ENCODE data around the gene ACSF3. TPM values are rescaled to one million over a fixed set of nuclear protein-coding genes. Genes with fewer than 3 reads are reported as not detected.

The ACSF3 gene
- total RNA-seq, 1 experiment from 2014 or later: 21.8 TPM

- peak; percentile 34 for DNase-seq
- no peaks in the 10 kb centered on the region for H3K9me3 ChIP-seq
- H3K4me3 ChIP-seq: peak overlapping the region; percentile 25
- H3K36me3 ChIP-seq: no peaks in the 10 kb centered on the region
- no peaks in the 10 kb centered on the region for H3K27me3 ChIP-seq
Observed at GRCh38 chr16:89052890-89053724, 40.5 kb upstream of the ACSF3 start.

- Histone ChIP-seq H3K4me3 (no peak overlapping the region), H3K27me3 (no peaks in the 10 kb centered on the region), H3K36me3 (no peaks in the 10 kb centered on the region), H3K9me3 (no peaks in the 10 kb centered on the region)
- no peak for DNase-seq
Observed at GRCh38 chr16:89053725-89054029, 40.0 kb upstream of the ACSF3 start.

DNA sequence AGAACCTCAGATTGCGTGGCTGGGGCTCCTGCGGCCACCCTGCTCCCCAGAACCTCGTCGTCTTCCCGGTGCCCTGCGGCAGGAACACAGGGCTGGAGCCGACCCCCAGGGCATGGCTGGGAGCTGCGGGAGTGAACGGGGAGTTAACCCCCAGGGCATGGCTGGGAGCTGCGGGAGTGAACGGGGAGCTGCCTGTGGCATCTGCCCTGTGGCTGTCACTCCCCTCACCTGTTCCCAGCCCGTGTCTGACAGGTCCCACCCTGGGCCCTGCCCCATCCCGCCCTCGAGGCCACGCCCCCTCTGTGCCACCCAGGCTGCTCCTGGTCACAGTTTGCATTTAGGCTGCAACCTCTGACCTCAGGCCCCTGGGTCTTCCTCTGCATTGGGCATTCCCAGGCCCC, 39.4 kb upstream of the ACSF3 start:
- H3K36me3 ChIP-seq: no peaks in the 10 kb centered on the region
- H3K4me3 ChIP-seq: no peak overlapping the region
- no peaks in the 10 kb centered on the region for H3K9me3 ChIP-seq
- H3K27me3 ChIP-seq: no peaks in the 10 kb centered on the region
- no peak for DNase-seq

GRCh38 chr16:89054714-89055113, 38.9 kb upstream of the ACSF3 start:
- no peaks in the 10 kb centered on the region for H3K36me3 ChIP-seq
- no peaks in the 10 kb centered on the region for H3K9me3 ChIP-seq
- H3K27me3 ChIP-seq: no peaks in the 10 kb centered on the region
- no peak overlapping the region for H3K4me3 ChIP-seq
- no peak for DNase-seq

- Histone ChIP-seq H3K36me3 (no peaks in the 10 kb centered on the region), H3K4me3 (no peak overlapping the region), H3K27me3 (no peaks in the 10 kb centered on the region), H3K9me3 (no peaks in the 10 kb centered on the region)
- no peak for DNase-seq
Observed at GRCh38 chr16:89055313-89055712, 38.3 kb upstream of the ACSF3 start.

GRCh38 chr16:89055894-89056555, 37.6 kb upstream of the ACSF3 start:
- no peaks in the 10 kb centered on the region for H3K27me3 ChIP-seq
- H3K9me3 ChIP-seq: no peaks in the 10 kb centered on the region
- no peak for DNase-seq
- no peak overlapping the region for H3K4me3 ChIP-seq
- H3K36me3 ChIP-seq: no peaks in the 10 kb centered on the region

- H3K9me3 ChIP-seq: no peaks in the 10 kb centered on the region
- H3K27me3 ChIP-seq: no peaks in the 10 kb centered on the region
- DNase-seq: no peak
- no peaks in the 10 kb centered on the region for H3K36me3 ChIP-seq
- H3K4me3 ChIP-seq: no peak overlapping the region
Observed at GRCh38 chr16:89056592-89056991, 37.1 kb upstream of the ACSF3 start.

DNA sequence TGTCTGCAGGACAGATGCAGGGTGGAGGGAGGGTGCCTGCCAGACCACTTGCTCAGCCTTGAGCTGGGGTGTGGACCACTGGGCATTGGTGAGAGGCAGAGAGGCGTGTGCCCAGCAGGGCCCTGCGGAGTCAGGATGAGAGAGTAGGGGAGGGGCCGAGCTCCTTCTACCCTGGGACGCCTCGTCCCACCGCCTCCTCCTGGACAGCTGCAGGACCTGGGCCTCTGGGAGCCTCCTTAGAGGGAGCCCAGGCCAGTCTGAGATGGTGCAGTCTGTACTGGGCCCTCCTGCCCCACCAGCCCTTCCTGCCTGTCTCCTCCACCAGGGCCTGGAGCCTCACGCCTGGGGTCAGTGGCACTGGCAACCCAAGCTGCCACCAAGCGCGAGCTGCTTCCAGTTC, 35.9 kb upstream of the ACSF3 start:
- Histone ChIP-seq H3K4me3 (no peak overlapping the region), H3K9me3 (no peaks in the 10 kb centered on the region), H3K36me3 (no peaks in the 10 kb centered on the region), H3K27me3 (no peaks in the 10 kb centered on the region)
- DNase-seq: no peak

DNA sequence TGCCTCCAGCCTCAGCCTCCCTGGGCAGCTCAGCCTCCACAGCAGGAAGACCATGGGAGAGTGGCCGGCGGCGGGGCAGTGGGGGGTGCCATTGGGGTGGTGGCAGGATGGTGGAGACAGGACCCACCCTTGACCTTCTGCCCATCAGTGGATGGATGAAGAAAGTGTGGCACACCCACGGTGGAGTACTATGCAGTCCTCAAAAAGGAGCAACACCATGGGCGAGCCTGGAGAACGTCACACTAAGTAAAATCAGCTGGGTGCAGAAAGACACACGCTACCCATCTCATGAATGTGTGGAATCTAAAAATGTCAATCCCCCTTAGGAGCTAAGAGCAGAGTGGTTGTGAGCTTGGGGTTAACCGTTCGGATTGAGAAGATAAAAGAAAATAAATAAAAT, 34.8 kb upstream of the ACSF3 start:
- Histone ChIP-seq H3K27me3 (no peaks in the 10 kb centered on the region), H3K4me3 (no peak overlapping the region), H3K9me3 (no peaks in the 10 kb centered on the region), H3K36me3 (no peaks in the 10 kb centered on the region)
- no peak for DNase-seq

GRCh38 chr16:89060207-89060794, 33.4 kb upstream of the ACSF3 start:
- DNase-seq: no peak
- H3K36me3 ChIP-seq: no peaks in the 10 kb centered on the region
- no peaks in the 10 kb centered on the region for H3K27me3 ChIP-seq
- H3K4me3 ChIP-seq: no peak overlapping the region
- no peaks in the 10 kb centered on the region for H3K9me3 ChIP-seq

DNA sequence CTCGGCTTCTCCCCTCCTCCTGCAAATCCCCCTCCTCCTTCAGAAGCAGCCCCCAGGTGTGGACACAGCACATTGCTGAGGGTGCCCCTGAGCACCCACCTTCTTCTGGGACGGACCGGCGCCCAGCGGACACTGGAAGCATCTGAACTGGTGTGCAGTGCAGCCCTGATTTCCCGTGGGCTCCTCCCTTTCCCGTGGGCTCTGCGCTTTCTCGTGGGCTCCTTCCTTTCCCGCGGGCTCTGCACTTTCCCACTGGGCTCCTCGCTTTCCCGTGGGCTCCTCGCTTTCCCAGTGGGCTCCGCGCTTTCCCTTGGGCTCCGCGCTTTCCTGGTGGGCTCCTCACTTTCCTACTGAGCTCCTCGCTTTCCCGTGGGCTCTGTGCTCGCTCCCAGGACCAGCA, 32.6 kb upstream of the ACSF3 start:
- Histone ChIP-seq H3K9me3 (no peaks in the 10 kb centered on the region), H3K27me3 (no peaks in the 10 kb centered on the region), H3K4me3 (no peak overlapping the region), H3K36me3 (no peaks in the 10 kb centered on the region)
- no peak for DNase-seq

GRCh38 chr16:89061590-89062380, 31.9 kb upstream of the ACSF3 start:
- Histone ChIP-seq H3K36me3 (no peaks in the 10 kb centered on the region), H3K9me3 (no peaks in the 10 kb centered on the region), H3K4me3 (no peak overlapping the region), H3K27me3 (no peaks in the 10 kb centered on the region)
- DNase-seq: no peak

DNA sequence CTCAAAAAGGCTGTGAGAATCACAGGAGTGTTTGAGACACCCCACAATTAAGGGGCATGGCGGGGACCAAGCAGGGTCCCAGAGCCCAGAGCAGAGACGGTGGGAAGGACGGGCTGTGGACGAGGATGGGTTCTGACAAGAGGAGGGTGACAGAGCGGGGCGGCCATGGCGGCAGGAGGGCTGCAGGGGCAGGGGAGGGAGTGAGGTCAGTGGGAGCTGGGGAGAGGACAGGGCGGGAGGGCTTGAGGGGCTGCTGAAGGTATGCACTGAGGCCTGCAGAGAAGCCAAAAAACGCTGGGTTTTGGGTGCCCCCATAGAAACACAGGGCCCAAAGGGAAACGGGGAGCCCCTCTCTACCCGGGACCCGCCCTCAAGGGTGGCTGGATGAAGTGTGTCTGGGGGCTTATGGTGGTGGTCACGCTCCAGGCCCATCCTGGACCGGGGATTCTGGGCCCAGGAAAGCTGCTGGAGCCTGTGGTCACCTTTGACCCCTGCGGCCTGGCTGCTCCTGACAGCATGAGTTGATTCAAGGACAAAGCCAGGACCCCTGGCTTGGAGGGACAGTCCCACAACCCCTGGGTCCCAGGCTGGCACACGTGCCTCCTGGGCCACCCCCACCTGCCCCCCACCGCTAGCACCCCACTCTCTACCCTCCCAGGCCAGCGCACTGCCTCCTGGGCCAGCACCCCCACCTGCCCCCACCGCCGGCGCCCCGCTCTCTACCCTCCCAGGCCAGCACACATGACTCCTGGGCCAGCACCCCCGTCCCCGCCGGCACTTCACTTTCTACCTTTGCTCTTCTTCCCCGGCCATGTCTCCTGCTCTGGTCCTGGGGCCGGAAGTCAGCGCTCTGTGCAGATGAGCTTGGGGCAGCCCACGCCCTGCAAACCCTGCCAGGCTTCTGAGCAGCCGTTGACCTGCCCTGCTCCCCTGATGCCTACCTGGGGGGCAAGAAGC, 31.0 kb upstream of the ACSF3 start:
- DNase-seq: no peak
- no peak overlapping the region for H3K4me3 ChIP-seq
- H3K36me3 ChIP-seq: no peaks in the 10 kb centered on the region
- H3K9me3 ChIP-seq: no peaks in the 10 kb centered on the region
- no peaks in the 10 kb centered on the region for H3K27me3 ChIP-seq

GRCh38 chr16:89063768-89064320, 29.8 kb upstream of the ACSF3 start:
- no peak for DNase-seq
- no peaks in the 10 kb centered on the region for H3K9me3 ChIP-seq
- no peak overlapping the region for H3K4me3 ChIP-seq
- H3K36me3 ChIP-seq: no peaks in the 10 kb centered on the region
- H3K27me3 ChIP-seq: no peaks in the 10 kb centered on the region

DNA sequence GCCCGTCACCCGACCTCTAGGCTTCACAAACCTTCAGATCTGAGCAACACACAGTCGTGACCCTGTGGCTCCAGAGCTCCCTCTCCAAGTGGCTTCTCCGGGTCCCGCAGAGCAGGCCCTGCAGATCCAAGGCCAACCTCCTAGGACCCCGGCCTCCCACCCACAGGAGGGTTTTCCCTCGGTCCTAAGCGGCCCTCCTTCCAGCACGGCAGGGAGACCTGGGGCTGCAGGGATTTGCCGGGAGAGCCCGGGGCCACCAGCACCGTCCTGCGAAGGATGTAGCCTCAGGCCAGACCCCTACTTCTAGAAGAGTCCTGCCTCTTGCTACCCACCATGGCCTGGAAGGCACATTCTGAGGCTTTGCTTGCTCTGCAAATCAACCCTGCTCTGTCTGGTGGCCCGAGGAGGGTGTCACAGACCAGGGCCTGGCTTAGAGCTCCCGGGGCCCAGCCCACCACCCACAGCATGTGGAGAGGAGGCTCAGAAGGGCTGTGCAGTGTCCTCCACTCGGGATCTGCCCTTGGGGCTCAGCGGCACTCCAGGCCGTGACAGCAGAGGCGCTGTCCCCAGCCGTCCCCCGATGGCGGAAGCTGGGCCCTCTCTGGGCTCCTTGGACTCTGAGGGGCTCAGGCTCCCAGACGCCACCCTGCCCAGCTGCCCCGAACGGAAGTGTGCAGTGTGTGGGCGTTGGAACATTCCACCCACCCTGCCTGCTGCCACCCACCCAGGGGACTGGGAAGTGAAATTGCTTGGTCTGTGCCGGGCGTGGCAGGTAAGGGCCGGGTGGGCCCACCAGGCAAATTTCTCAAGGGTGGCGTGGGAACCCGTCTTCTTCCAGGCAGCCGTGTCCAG, 28.8 kb upstream of the ACSF3 start:
- H3K36me3 ChIP-seq: no peaks in the 10 kb centered on the region
- H3K9me3 ChIP-seq: no peaks in the 10 kb centered on the region
- DNase-seq: no peak
- H3K27me3 ChIP-seq: no peaks in the 10 kb centered on the region
- H3K4me3 ChIP-seq: no peak overlapping the region

All from MG63 (cell line).